ENCODE measurements around the gene POLDIP2. TPM values are rescaled to one million over a fixed set of nuclear protein-coding genes. Genes with fewer than 3 reads are reported as not detected.
"Not testable (repeated sequence)": the region's sequence is repeated elsewhere in the genome, so short reads cannot be mapped to it uniquely, and the experiment has no call there.

POLDIP2 gene
- total RNA-seq, 4 donors from 2014 or later = 37.7 to 53.0 (median 41.2) TPM

DNA sequence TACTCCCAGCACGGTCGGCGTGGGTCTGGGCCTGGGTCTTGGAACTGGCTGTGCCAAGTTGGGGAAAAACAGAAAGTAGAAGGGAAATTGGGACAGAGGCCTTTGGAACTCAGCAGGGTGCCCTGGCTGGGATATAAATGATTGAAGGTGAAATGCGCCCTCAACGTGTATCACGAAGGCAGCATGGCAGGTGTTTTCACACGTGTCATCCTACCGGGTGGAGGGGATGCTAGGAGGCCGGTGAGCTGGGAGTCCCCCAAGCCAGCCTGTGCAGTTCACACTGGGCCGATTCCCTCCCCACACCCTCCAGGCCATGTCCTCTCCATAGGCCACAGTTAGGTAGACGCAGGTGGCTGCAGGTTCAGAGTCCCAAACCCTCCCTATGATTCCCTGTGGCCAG, 15.8 kb downstream of the POLDIP2 start:
- Histone ChIP-seq H3K4me1 (peaks cover 5 to 15% of the 10 kb centered on the region in 2 donors), H3K27me3 (no peaks in the 10 kb centered on the region), H3K36me3 (no peaks in the 10 kb centered on the region), H3K9me3 (no peaks in the 10 kb centered on the region), H3K4me3 (no peak overlapping the region), H3K27ac (no peak overlapping the region)
- TF ChIP-seq, protein P1, sequence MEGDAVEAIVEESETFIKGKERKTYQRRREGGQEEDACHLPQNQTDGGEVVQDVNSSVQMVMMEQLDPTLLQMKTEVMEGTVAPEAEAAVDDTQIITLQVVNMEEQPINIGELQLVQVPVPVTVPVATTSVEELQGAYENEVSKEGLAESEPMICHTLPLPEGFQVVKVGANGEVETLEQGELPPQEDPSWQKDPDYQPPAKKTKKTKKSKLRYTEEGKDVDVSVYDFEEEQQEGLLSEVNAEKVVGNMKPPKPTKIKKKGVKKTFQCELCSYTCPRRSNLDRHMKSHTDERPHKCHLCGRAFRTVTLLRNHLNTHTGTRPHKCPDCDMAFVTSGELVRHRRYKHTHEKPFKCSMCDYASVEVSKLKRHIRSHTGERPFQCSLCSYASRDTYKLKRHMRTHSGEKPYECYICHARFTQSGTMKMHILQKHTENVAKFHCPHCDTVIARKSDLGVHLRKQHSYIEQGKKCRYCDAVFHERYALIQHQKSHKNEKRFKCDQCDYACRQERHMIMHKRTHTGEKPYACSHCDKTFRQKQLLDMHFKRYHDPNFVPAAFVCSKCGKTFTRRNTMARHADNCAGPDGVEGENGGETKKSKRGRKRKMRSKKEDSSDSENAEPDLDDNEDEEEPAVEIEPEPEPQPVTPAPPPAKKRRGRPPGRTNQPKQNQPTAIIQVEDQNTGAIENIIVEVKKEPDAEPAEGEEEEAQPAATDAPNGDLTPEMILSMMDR (IDR thresholded peaks at IDR 0.05) = no peak
- no peak for TF ChIP-seq POLR2A (IDR thresholded peaks at IDR 0.05)
- intact Hi-C loops (cut with DNase I; ENCODE audit: low total_unique reads) = no loop called here
- no peak for DNase-seq

DNA sequence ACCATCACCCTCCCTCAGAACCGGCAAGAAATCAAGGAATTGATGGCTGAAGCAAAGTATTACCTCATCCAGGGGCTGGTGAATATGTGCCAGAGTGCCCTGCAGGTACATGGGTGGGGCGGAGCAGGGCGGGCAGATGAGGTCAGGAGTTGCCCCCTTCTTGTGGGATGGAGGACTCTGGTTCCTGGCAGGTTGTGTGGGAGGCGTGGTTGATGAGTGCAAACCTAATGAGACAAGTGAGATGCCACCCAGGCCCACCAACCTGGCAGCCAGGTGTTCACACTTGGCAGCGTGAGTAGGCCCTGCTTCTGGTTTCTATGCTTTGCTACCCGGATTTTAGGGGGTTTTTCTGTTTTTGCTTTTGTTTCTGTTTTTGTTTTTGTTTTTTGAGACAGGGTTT, 17.0 kb downstream of the POLDIP2 start:
- intact Hi-C loops (cut with DNase I; ENCODE audit: low total_unique reads) = no loop called here
- TF ChIP-seq POLR2A (IDR thresholded peaks at IDR 0.05) = no peak
- TF ChIP-seq, protein P1 (IDR thresholded peaks at IDR 0.05) = no peak
- no peak overlapping the region for H3K27ac ChIP-seq
- H3K27me3 ChIP-seq = no peaks in the 10 kb centered on the region
- DNase-seq = no peak
- no peak overlapping the region for H3K4me3 ChIP-seq
- no peaks in the 10 kb centered on the region for H3K36me3 ChIP-seq
- peaks cover 6 to 16% of the 10 kb centered on the region in 2 donors for H3K4me1 ChIP-seq
- H3K9me3 ChIP-seq = no peaks in the 10 kb centered on the region

DNA sequence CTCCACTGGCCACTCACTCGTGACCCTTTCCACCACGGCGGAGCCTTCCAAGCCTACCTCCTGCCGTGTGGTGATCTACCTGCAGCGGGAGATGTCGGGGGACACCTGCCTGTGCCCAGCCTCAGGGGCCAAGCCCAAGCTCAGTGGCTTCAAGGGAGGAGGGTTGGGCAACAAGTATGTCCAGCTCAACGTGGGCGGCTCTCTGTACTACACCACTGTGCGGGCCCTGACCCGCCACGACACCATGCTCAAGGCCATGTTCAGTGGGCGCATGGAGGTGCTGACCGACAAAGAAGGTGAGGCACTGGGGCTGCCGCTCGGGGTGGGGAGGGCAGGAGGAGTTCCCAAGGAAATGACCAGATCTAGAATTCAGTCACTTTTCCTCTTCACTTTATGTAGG, 17.9 kb downstream of the POLDIP2 start:
- H3K27ac ChIP-seq = no peak overlapping the region
- intact Hi-C loops (cut with DNase I; ENCODE audit: low total_unique reads) = no loop called here

DNA sequence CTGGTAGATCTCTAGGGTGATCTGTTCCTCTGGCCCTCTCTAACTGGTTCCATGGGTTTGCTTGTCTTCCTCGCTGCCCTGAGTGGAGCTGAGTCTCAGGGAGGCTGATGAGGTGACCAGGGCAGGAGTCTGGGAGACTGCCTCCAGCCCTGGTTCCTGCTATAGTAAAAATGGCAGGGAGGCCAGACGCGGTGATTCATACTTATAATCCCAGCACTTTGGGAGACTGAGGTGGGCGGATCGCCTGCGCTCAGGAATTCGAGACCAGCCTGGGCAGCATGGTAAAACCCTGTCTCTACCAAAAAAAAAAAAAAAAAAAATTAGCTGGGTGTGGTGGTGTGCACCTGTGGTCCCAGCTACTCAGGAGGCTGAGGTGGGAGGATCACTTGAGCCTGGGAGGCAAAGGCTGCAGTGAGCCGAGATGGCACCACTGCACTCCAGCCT, 18.5 kb downstream of the POLDIP2 start:
- H3K4me3 ChIP-seq; H3K27ac ChIP-seq; H3K27me3 ChIP-seq; H3K9me3 ChIP-seq; H3K36me3 ChIP-seq; DNase-seq; intact Hi-C loops (cut with DNase I; ENCODE audit: low total_unique reads): not testable (repeated sequence)
- peaks cover 6 to 16% of the 10 kb centered on the region in 2 donors for H3K4me1 ChIP-seq

More for the DNA sequence above, 17.9 kb downstream of the POLDIP2 start:
- TF ChIP-seq, protein P1 (IDR thresholded peaks at IDR 0.05) = no peak
- TF ChIP-seq POLR2A (IDR thresholded peaks at IDR 0.05) = no peak
- no peaks in the 10 kb centered on the region for H3K9me3 ChIP-seq
- peaks cover 6 to 16% of the 10 kb centered on the region in 2 donors for H3K4me1 ChIP-seq
- no peak overlapping the region for H3K4me3 ChIP-seq
- no peak for DNase-seq
- no peaks in the 10 kb centered on the region for H3K36me3 ChIP-seq
- no peaks in the 10 kb centered on the region for H3K27me3 ChIP-seq

DNA sequence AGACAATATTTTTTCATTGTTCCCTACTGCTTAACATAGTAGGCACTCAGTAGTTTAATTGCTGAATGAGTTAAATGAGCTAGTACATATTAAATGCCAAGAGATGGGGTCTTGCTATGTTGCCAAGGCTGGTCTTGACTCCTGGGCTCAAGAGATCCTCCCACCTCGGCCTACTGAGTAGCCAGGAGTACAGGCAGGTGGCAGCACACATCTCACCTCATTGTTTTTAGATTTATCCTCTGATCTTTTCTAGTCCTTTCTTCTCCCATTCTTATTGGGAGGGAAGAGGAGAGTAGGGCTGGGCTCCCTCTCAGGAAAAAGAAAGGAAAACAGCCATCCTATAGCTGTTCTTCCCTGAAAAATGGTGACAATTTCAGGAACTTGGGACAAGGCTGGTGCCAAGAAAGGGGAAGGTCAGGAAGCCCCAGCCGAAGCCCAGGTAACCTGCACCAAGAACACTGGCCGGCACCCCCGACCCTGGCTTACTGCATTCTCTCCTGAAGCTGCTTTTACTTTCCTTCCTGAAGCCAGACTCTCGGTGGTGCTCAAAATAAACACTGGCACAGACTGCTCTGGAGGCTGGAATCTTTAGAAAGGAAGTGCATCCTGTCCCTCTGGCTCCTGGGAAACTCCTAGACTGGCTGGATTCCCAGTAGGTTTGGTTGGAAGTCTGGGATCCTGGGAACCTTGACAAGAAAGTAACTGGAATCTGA, 19.1 kb downstream of the POLDIP2 start:
- TF ChIP-seq POLR2A (IDR thresholded peaks at IDR 0.05) = no peak
- TF ChIP-seq, protein P1 (IDR thresholded peaks at IDR 0.05) = no peak
- no peak overlapping the region for H3K4me3 ChIP-seq
- peaks cover 6 to 16% of the 10 kb centered on the region in 2 donors for H3K4me1 ChIP-seq
- no peaks in the 10 kb centered on the region for H3K27me3 ChIP-seq
- H3K36me3 ChIP-seq = no peaks in the 10 kb centered on the region
- intact Hi-C loops (cut with DNase I; ENCODE audit: low total_unique reads) = no loop called here
- no peaks in the 10 kb centered on the region for H3K9me3 ChIP-seq
- H3K27ac ChIP-seq = peak overlapping the region in 1 of 2 donors; percentile 27
- no peak for DNase-seq
